CD4-positive, CD25-positive, alpha-beta regulatory T cell (primary cell): Measurements from ENCODE around the gene TEP1. TPM values are rescaled to one million over a fixed set of nuclear protein-coding genes. Genes with fewer than 3 reads are reported as not detected.

Experiments used
- ATAC-seq, 2 donors: fragments of 150-1000 bp; cut with Tn5 transposase; one replicate each; pipeline ENCODE4 v1.10.0; 2021; ENCODE audit warnings: low read depth in 2 of 2, moderate number of reproducible peaks in 2 of 2, moderate library complexity in 1 of 2
- DNase-seq, 3 donors: peaks; one replicate each; pipeline versions ENCODE4 v3.0.0 to v3.0.0-alpha.2; 2012 to 2022; ENCODE audit warnings: mixed read lengths in 1 of 3
- H3K27ac ChIP-seq: one replicate; pipeline ENCODE4 v1.7.0; 2013; ENCODE audit warnings: mild to moderate bottlenecking, low read length; ENCODE audit not compliant: insufficient read depth, poor library complexity, severe bottlenecking
- H3K27me3 ChIP-seq: one replicate; pipeline ENCODE4 v1.7.0; 2013; ENCODE audit warnings: low read length; ENCODE audit not compliant: control insufficient read depth, insufficient read depth
- H3K36me3 ChIP-seq: one replicate; pipeline ENCODE4 v1.7.0; 2013; ENCODE audit warnings: mild to moderate bottlenecking, low read length, moderate library complexity; ENCODE audit not compliant: control insufficient read depth, insufficient read depth
- H3K4me1 ChIP-seq: 2 replicates; pipeline ENCODE4 v1.7.0; 2013; ENCODE audit warnings: mild to moderate bottlenecking, low read length; ENCODE audit not compliant: insufficient read depth, control insufficient read depth, poor library complexity, severe bottlenecking
- H3K4me3 ChIP-seq: one replicate; pipeline ENCODE4 v1.7.0; 2013; ENCODE audit warnings: low read depth, mild to moderate bottlenecking, low read length, moderate library complexity
- H3K9me3 ChIP-seq, 2 experiments: 1 replicate in 1 of 2; 2 replicates in 1 of 2; pipeline ENCODE4 v1.7.0; 2013; ENCODE audit warnings: low read length in 2 of 2, mild to moderate bottlenecking in 1 of 2, moderate library complexity in 1 of 2; ENCODE audit not compliant: control insufficient read depth in 2 of 2
- H3K27ac Mint-ChIP-seq, 3 donors: one replicate each; pipeline ENCODE4 v1.8.0; 2020 to 2022; ENCODE audit warnings: mild to moderate bottlenecking in 3 of 3, mixed read lengths in 3 of 3, moderate library complexity in 2 of 3
- H3K27me3 Mint-ChIP-seq: one replicate; pipeline ENCODE4 v1.8.0; 2022; ENCODE audit warnings: mild to moderate bottlenecking, mixed read lengths
- H3K36me3 Mint-ChIP-seq: one replicate; pipeline ENCODE4 v1.8.0; 2020; ENCODE audit warnings: mixed read lengths
- H3K4me1 Mint-ChIP-seq, 4 donors: one replicate each; pipeline ENCODE4 v1.8.0; 2020 to 2022; ENCODE audit warnings: mixed read lengths in 4 of 4, mild to moderate bottlenecking in 1 of 4
- H3K4me3 Mint-ChIP-seq, 4 donors: one replicate each; pipeline ENCODE4 v1.8.0; 2020 to 2022; ENCODE audit warnings: mild to moderate bottlenecking in 4 of 4, mixed read lengths in 4 of 4, moderate library complexity in 3 of 4
- H3K9me3 Mint-ChIP-seq, 7 donors: one replicate each; pipeline ENCODE4 v1.8.0; 2020 to 2022; ENCODE audit warnings: mixed read lengths in 7 of 7, mild to moderate bottlenecking in 3 of 7, moderate library complexity in 2 of 7
- polyA plus RNA-seq, 4 donors: library from polyadenylated mRNA; unstranded; fragments of 300-500 nt; fragmentation: Illumina TruSeq; gene quantifications; one replicate each; pipeline ENCODE4 v1.2.3, GENCODE V29; 2021
- total RNA-seq: library from RNA; stranded (reverse); gene quantifications from one replicate; pipeline ENCODE4 v1.2.3, GENCODE V29; 2022

TEP1 gene
- total and polyA plus RNA-seq, 5 donors from 2014 or later, result 2.8 to 63.8 (median 5.6) TPM

DNA sequence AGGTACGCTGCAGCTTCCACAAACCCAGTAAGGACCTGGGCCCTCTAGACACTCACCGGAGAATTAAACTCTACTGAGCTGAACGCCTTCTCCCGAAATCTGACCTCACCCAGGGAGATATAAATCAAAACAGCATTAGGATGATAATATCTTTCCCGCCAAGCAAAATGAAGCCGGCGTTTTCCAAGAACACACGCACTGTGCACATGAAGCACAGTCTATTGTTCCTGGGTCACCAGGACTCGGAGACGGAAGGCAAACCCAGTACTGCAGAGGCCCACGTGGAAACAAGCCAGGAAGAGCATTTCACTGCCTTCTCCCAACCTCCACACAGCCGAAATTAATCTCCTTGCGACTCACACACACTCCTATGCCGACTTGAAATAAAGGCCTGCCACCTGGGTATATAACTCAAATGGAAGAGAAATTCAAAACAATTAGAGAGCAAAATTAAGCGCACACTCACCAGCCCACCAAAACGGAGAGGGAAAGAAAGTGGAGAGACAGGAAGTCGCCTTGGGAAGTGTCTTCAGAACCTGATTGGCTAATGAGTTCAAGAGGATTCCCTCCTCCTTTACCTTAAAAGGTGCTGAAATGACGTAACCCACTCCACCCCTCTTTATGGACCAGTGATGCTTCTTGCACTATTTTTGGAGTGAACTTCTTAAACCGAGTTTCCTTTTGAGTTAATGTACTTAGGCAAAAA lies 80.4 kb downstream of the TEP1 start, which contains the start of gene CCNB1IP1:
CCNB1IP1 (minus strand) TSS at position 492 of the 706 bp plus-strand sequence. CDS start 16,756 bp downstream, outside the sequence.
- Histone ChIP-seq H3K27me3 (peaks cover 2% of the 10 kb centered on the region), H3K27ac (peak within 1 kb of the TSS; percentile 75), H3K4me3 (peak within 1 kb of the TSS; percentile 94), H3K9me3 (no peaks in the 10 kb centered on the region), H3K36me3 (no peaks in the 10 kb centered on the region), H3K4me1 (peaks cover 15% of the 10 kb centered on the region)
- Mint-ChIP-seq H3K4me1 (peaks cover 15 to 39% (median 28%) of the 10 kb centered on the region in 4 donors), H3K9me3 (no peaks in the 10 kb centered on the region), H3K4me3 (peak within 1 kb of the TSS; percentile 91 to 100 (median 96)), H3K27ac (peak within 1 kb of the TSS; percentile 50 to 99 (median 95)), H3K36me3 (no peaks in the 10 kb centered on the region), H3K27me3 (no peaks in the 10 kb centered on the region)
- peak; percentile 92 to 94 for ATAC-seq
- peak; percentile 64 to 88 (median 75) for DNase-seq

DNA sequence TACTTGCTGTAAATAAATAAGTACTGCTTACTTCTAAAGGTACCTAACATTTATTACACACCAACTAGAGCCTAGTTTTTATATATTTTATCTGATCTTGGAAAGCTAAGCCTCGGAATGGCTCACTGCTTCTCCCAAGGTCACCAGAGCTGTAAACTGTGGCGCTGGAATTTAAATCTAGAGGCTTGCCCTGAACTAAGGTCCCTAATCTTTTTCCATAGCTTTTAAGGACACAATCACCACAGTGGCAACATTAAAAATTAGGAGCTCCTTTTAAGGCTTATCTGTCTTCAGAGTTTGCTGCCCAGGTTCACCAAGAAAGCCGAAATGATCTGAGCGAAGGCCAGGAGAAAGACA lies 80.9 kb downstream of the TEP1 start:
- no peak for ATAC-seq
- H3K27ac ChIP-seq, result peak overlapping the region; percentile 75
- Mint-ChIP-seq H3K4me1 (peaks cover 18 to 44% (median 33%) of the 10 kb centered on the region in 4 donors), H3K9me3 (no peaks in the 10 kb centered on the region), H3K4me3 (peak overlapping the region; percentile 91 to 100 (median 96)), H3K27ac (peak overlapping the region; percentile 15 to 99 (median 95)), H3K36me3 (no peaks in the 10 kb centered on the region), H3K27me3 (no peaks in the 10 kb centered on the region)
- H3K36me3 ChIP-seq, result no peaks in the 10 kb centered on the region
- DNase-seq, result no peak
- no peaks in the 10 kb centered on the region for H3K27me3 ChIP-seq
- peak overlapping the region; percentile 94 for H3K4me3 ChIP-seq
- H3K9me3 ChIP-seq, result no peaks in the 10 kb centered on the region
- peaks cover 15% of the 10 kb centered on the region for H3K4me1 ChIP-seq

DNA sequence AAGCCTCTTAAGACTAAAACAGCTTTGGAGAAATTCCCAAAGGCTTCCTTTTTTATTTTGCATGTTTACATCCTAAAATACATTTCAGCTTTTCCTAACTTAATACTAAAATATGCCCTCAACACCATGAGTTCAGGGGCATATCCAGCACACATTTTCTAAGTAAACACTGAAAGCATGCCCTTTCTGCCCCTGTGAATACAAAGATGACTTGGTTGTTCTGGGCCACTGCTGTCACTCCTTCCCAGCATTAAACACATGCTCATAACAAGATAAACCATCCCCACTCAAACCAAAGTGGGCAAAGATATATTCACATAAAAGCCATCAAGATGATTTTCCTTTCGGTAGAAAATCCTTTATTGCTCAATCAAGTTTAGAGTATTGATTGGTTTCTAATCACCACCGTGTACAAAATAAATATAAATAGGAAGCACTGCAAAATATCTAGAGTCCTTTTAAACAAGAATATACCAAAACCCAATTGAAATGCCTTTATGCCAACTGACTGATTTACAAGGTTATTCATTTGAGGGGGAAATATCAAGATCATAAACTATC lies 82.2 kb downstream of the TEP1 start:
- peaks cover 20 to 50% (median 37%) of the 10 kb centered on the region in 4 donors for H3K4me1 Mint-ChIP-seq
- DNase-seq, result no peak
- no peaks in the 10 kb centered on the region for H3K27me3 Mint-ChIP-seq
- no peak for ATAC-seq
- Histone ChIP-seq H3K9me3 (no peaks in the 10 kb centered on the region), H3K27ac (no peak overlapping the region), H3K4me1 (peaks cover 15% of the 10 kb centered on the region), H3K36me3 (peaks cover 3% of the 10 kb centered on the region), H3K27me3 (no peaks in the 10 kb centered on the region), H3K4me3 (no peak overlapping the region)
- peak overlapping the region in 2 of 4 donors; percentile 2 to 91 for H3K4me3 Mint-ChIP-seq
- H3K27ac Mint-ChIP-seq, result peak overlapping the region; percentile 22 to 56 (median 50)
- no peaks in the 10 kb centered on the region for H3K36me3 Mint-ChIP-seq
- H3K9me3 Mint-ChIP-seq, result no peaks in the 10 kb centered on the region

DNA sequence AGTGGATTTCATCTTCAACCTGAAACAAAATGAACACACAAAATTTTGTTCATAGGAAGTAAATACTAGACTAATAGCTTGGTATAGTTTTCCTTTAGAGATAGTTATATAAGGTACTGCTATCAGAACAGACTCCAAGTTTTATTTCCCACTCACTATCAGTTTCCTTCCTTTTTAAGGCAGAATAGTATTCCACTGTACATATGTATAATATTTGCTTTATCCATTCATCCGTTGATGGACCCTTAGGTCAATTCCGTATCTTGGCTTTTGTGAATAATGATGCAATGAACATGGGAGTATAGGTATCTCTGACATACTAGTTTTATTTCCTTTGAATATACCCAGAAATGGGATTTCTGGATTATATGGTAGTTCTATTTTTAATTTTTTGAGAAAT lies 83.9 kb downstream of the TEP1 start:
- Histone ChIP-seq H3K27ac (no peak overlapping the region), H3K9me3 (no peaks in the 10 kb centered on the region), H3K4me3 (no peak overlapping the region), H3K36me3 (peaks cover 14% of the 10 kb centered on the region), H3K4me1 (peaks cover 15% of the 10 kb centered on the region), H3K27me3 (no peaks in the 10 kb centered on the region)
- no peaks in the 10 kb centered on the region for H3K9me3 Mint-ChIP-seq
- peaks cover 4% of the 10 kb centered on the region for H3K36me3 Mint-ChIP-seq
- no peak overlapping the region for H3K27ac Mint-ChIP-seq
- no peak for ATAC-seq
- H3K4me3 Mint-ChIP-seq, result no peak overlapping the region
- H3K4me1 Mint-ChIP-seq, result peaks cover 20 to 50% (median 37%) of the 10 kb centered on the region in 4 donors
- no peaks in the 10 kb centered on the region for H3K27me3 Mint-ChIP-seq
- no peak for DNase-seq

DNA sequence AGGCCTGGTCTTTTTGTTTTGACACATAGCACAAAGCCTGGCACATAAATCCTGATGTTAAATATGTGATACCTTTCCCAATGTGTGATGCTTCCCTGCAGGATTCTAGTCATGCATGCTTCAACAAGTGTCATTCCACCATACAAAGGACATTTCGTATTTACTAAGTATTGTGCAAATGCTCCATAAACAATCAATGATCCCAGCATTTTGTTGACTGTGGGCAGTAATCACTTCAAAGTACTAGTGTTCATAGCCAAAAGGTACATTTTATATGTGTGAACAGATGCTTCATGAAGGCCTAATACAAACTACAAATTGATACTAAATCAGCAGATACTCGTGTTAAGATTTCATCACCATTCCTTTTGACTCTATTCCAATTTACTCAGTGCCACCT lies 84.6 kb downstream of the TEP1 start:
- peaks cover 15% of the 10 kb centered on the region for H3K36me3 ChIP-seq
- no peaks in the 10 kb centered on the region for H3K27me3 ChIP-seq
- peaks cover 14% of the 10 kb centered on the region for H3K4me1 ChIP-seq
- Mint-ChIP-seq H3K9me3 (no peaks in the 10 kb centered on the region), H3K4me3 (no peak overlapping the region), H3K27me3 (no peaks in the 10 kb centered on the region), H3K27ac (peak overlapping the region in 2 of 3 donors; percentile 17 to 20), H3K36me3 (peaks cover 6% of the 10 kb centered on the region), H3K4me1 (peaks cover 20 to 49% (median 37%) of the 10 kb centered on the region in 4 donors)
- no peak overlapping the region for H3K4me3 ChIP-seq
- no peaks in the 10 kb centered on the region for H3K9me3 ChIP-seq
- no peak overlapping the region for H3K27ac ChIP-seq
- DNase-seq (no peak), ATAC-seq (no peak)

DNA sequence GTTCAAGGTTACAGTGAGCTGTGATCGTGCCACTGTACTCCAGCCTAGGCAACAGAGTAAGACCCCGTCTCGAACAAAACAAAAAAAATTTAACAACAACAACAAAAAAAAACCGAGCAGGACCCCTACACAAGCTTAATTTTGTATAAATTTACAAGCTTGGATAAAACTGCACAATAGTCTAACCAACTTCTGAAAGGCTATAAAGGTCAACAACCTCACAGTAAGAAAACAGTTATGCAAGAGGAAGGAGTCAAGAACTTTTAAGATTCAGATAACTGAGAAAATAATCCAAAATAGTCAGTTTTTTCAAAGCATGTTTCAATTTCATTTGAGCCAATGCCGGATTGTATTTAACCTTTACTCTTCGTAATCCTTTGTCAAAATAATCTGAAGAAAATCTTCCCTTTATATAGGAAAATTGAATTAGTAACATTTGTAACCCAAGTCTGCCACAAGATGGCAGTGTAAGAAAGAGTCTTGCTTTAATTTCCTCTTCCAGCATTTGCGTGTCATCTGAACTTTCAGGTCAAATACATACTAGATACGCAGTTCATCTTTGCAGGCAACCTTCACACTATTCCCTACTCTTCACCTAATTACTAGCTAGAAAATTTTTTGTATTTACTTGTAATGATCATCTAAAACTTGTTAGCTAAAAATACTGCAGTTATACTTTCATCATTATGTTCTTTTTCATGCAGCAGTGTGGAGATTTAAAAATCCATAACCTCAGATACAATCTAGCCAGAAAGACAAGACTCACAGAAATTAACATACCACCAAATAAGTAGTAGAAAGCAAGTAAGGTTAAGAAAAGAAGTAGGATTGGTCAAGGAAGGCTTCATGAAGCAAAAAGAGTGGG lies 86.1 kb downstream of the TEP1 start:
- H3K9me3 Mint-ChIP-seq, result no peaks in the 10 kb centered on the region
- no peaks in the 10 kb centered on the region for H3K27me3 ChIP-seq
- H3K36me3 Mint-ChIP-seq, result peaks cover 6% of the 10 kb centered on the region
- no peaks in the 10 kb centered on the region for H3K27me3 Mint-ChIP-seq
- peak overlapping the region in 3 of 4 donors; percentile 3 to 7 (median 6) for H3K4me3 Mint-ChIP-seq
- peak; percentile 12 to 75 (median 68) for DNase-seq
- peak overlapping the region; percentile 42 for H3K4me3 ChIP-seq
- peaks cover 12 to 35% (median 24%) of the 10 kb centered on the region in 4 donors for H3K4me1 Mint-ChIP-seq
- ATAC-seq, result peak in 1 of 2 donors; percentile 52
- H3K9me3 ChIP-seq, result no peaks in the 10 kb centered on the region
- peak overlapping the region; percentile 39 to 85 (median 57) for H3K27ac Mint-ChIP-seq
- peak overlapping the region; percentile 34 for H3K27ac ChIP-seq
- peaks cover 1% of the 10 kb centered on the region for H3K4me1 ChIP-seq
- peaks cover 19% of the 10 kb centered on the region for H3K36me3 ChIP-seq

DNA sequence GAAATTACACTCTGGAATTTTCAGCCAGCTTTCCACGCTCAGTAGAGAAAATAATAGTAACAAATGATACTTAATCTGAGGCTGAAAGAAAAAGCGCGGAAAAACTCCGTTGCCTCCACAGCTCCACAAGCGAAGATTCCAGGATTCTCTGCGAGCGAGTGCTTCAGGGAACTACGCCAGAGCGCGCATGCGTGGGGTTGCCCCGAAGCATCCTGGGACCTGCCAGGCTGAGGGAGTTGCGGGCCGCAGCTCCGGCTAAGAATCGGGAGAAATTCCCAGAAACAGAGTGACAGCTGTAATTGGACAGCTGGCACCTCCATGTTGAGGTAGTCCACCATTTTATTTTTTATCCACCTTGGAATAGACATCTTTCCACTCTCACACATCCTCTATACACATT lies 95.6 kb downstream of the TEP1 start:
- H3K36me3 Mint-ChIP-seq, result peaks cover 29% of the 10 kb centered on the region
- DNase-seq, result no peak
- Histone ChIP-seq H3K27ac (no peak overlapping the region), H3K4me1 (no peaks in the 10 kb centered on the region), H3K36me3 (peaks cover 50% of the 10 kb centered on the region), H3K4me3 (no peak overlapping the region), H3K27me3 (no peaks in the 10 kb centered on the region), H3K9me3 (no peaks in the 10 kb centered on the region)
- H3K27me3 Mint-ChIP-seq, result no peaks in the 10 kb centered on the region
- no peak overlapping the region for H3K27ac Mint-ChIP-seq
- H3K4me3 Mint-ChIP-seq, result no peak overlapping the region
- H3K9me3 Mint-ChIP-seq, result peaks cover 0 to 1% (median 0%) of the 10 kb centered on the region in 7 donors
- H3K4me1 Mint-ChIP-seq, result peaks cover 0 to 7% (median 0%) of the 10 kb centered on the region in 4 donors
- no peak for ATAC-seq
